G401 (cell line): ENCODE measurements around the gene ALG6. TPM values are rescaled to one million over a fixed set of nuclear protein-coding genes. Genes with fewer than 3 reads are reported as not detected.
"Not testable (repeated sequence)": the region's sequence is repeated elsewhere in the genome, so short reads cannot be mapped to it uniquely, and the experiment has no call there.

Experiments
- DNase-seq: peaks from one replicate; pipeline ENCODE4 v3.0.0-alpha.2; 2015; ENCODE audit warnings: low spot score
- in situ Hi-C: cut with HindIII; loops from 2 replicates; pipeline ENCODE4 v1.10.0; 2016; ENCODE audit warnings: low sequenced_read_pairs, mixed read lengths
- total RNA-seq: library from RNA; depleted of rRNA; stranded (reverse); fragments of >200 nt; shearing (Covaris generic); gene quantifications from 2 replicates; pipeline ENCODE4 v1.2.3, GENCODE V29; 2014; rRNA removed

ALG6 gene
- total RNA-seq, 1 experiment from 2014 or later = 19.1 TPM

GRCh38 chr1:63466759-63467158 is 99.3 kb downstream of the ALG6 start:
- in situ Hi-C loops = no loop called here
- no peak for DNase-seq

GRCh38 chr1:63468683-63469082 is 101.3 kb downstream of the ALG6 start:
- DNase-seq, in situ Hi-C loops: not testable (repeated sequence)

- no peak for DNase-seq
- in situ Hi-C loops = no loop called here
These were observed 108.3 kb downstream of the ALG6 start for GRCh38 chr1:63475761-63476160.

- DNase-seq = no peak
- in situ Hi-C loops = no loop called here
These were observed 112.6 kb downstream of the ALG6 start for GRCh38 chr1:63480057-63480456.

- in situ Hi-C loops = no loop called here
- no peak for DNase-seq
These were observed 119.2 kb downstream of the ALG6 start for GRCh38 chr1:63486629-63487028.

GRCh38 chr1:63487336-63488065 is 120.1 kb downstream of the ALG6 start:
- no peak for DNase-seq
- in situ Hi-C loops = no loop called here

Other genes starting within 250 kb of the ALG6 start
- gene FOXD3, start 45.1 kb upstream of the ALG6 start, total RNA-seq = 0.06 TPM in 1 of 2 replicates, not detected in the other
- 31.0 and 35.9 TPM in 2 replicates for gene ITGB3BP, start 155.6 kb downstream of the ALG6 start, total RNA-seq
- gene EFCAB7, start 155.9 kb downstream of the ALG6 start, total RNA-seq = 4.6 and 7.6 TPM in 2 replicates
- 49.6 and 51.3 TPM in 2 replicates for gene PGM1, start 225.8 kb downstream of the ALG6 start, total RNA-seq